Stimulated activated naive CD8-positive, alpha-beta T cell treated with anti-CD3 and anti-CD28 coated beads, Interleukin-15, Interleukin-2, amounts not matched to agents 100 ng/mL and 50 ng/mL, for 24 hours (primary cell): ENCODE measurements around the gene NOS1AP.

Source experiments
- H3K27ac Mint-ChIP-seq: one replicate; pipeline ENCODE4 v1.8.0; 2021; ENCODE audit warnings: mild to moderate bottlenecking, mixed read lengths
- H3K27me3 Mint-ChIP-seq: one replicate; pipeline ENCODE4 v1.8.0; 2021; ENCODE audit warnings: mixed read lengths
- H3K36me3 Mint-ChIP-seq: one replicate; pipeline ENCODE4 v1.8.0; 2021; ENCODE audit warnings: low read depth, mixed read lengths
- H3K4me1 Mint-ChIP-seq: one replicate; pipeline ENCODE4 v1.8.0; 2021; ENCODE audit warnings: low read depth, mixed read lengths
- H3K4me3 Mint-ChIP-seq: one replicate; pipeline ENCODE4 v1.8.0; 2021; ENCODE audit warnings: mild to moderate bottlenecking, mixed read lengths
- H3K9me3 Mint-ChIP-seq: one replicate; pipeline ENCODE4 v1.8.0; 2021; ENCODE audit warnings: mixed read lengths

Gene NOS1AP

GRCh38 chr1:162131400-162132321 is 62.2 kb downstream of the NOS1AP start:
- H3K9me3 Mint-ChIP-seq: no peaks in the 10 kb centered on the region
- H3K36me3 Mint-ChIP-seq: no peaks in the 10 kb centered on the region
- peaks cover 49% of the 10 kb centered on the region for H3K27me3 Mint-ChIP-seq
- no peaks in the 10 kb centered on the region for H3K4me1 Mint-ChIP-seq
- H3K27ac Mint-ChIP-seq: no peak overlapping the region
- H3K4me3 Mint-ChIP-seq: no peak overlapping the region

GRCh38 chr1:162133566-162133965 is 64.1 kb downstream of the NOS1AP start:
- Mint-ChIP-seq H3K4me3 (no peak overlapping the region), H3K36me3 (no peaks in the 10 kb centered on the region), H3K27ac (no peak overlapping the region), H3K9me3 (no peaks in the 10 kb centered on the region), H3K4me1 (no peaks in the 10 kb centered on the region), H3K27me3 (peaks cover 40% of the 10 kb centered on the region)

DNA sequence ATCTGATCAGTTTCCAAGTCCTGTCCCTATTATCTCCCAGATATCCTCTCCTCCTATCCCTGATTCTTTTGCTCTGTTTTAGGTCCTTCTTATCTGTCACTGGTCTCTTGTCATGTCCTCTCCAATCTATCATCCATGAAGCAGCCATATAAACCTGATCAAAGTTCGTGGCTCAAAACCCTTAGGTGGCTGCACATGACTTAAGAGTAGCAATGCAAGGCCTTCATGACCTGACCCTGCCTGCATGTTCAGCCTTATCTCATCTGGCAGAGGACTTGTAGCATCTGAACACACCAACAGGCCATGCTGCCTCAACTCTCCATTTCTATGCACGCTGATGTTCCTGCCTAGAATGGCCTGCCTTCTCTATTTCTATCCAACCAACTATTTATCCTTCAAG is 65.2 kb downstream of the NOS1AP start:
- no peak overlapping the region for H3K27ac Mint-ChIP-seq
- no peaks in the 10 kb centered on the region for H3K9me3 Mint-ChIP-seq
- H3K27me3 Mint-ChIP-seq: peaks cover 33% of the 10 kb centered on the region
- H3K4me3 Mint-ChIP-seq: no peak overlapping the region
- H3K4me1 Mint-ChIP-seq: no peaks in the 10 kb centered on the region
- H3K36me3 Mint-ChIP-seq: no peaks in the 10 kb centered on the region

DNA sequence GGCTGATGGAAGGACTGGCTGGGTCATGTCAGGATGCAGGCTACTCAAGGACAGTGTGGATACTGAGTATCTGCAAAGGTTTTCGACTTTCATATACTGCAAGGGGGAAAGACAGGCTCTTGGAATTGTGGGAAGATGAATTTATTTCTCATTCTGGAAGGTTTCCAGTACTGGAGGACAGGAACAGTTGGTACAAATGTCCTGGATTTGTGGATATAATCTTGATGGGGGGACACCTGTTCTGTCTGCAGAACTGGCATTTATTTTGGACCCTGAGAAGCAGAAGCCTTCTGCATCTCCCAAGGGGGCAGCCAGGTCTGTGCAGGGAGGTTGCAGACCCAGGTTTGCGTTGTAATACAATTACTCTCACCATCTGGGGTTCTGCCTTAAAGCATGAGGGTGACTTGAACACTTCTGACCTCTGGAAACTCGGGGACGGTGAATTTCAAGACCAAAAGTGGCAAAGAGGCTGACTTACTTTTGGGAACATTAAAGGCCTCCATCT is 65.8 kb downstream of the NOS1AP start:
- Mint-ChIP-seq H3K27ac (no peak overlapping the region), H3K4me1 (no peaks in the 10 kb centered on the region), H3K9me3 (no peaks in the 10 kb centered on the region), H3K4me3 (no peak overlapping the region), H3K36me3 (no peaks in the 10 kb centered on the region), H3K27me3 (peaks cover 26% of the 10 kb centered on the region)

DNA sequence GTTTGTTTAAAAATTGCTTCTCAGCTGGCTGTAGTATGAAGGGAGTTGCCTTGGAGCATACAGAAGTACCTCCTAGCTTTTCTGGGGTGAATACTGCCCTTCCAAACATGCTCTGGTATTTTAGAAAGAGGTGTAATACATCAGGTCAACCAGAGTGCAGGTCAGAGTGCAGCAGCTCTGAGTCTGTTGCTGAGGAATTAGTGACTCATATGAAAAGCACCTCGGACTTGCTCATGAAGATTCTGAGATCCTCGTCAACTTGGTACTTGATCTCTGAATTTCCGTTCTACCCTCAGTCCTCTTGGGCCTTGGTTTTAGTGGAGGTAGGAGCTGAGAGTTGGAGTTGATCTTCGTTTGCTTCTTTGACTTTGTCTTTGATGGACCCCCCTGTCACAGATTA is 67.3 kb downstream of the NOS1AP start:
- H3K9me3 Mint-ChIP-seq: no peaks in the 10 kb centered on the region
- H3K27ac Mint-ChIP-seq: no peak overlapping the region
- no peaks in the 10 kb centered on the region for H3K4me1 Mint-ChIP-seq
- H3K4me3 Mint-ChIP-seq: no peak overlapping the region
- H3K36me3 Mint-ChIP-seq: no peaks in the 10 kb centered on the region
- peaks cover 31% of the 10 kb centered on the region for H3K27me3 Mint-ChIP-seq

GRCh38 chr1:162137179-162137960 is 67.9 kb downstream of the NOS1AP start:
- Mint-ChIP-seq H3K4me3 (no peak overlapping the region), H3K27ac (no peak overlapping the region), H3K4me1 (no peaks in the 10 kb centered on the region), H3K27me3 (peaks cover 37% of the 10 kb centered on the region), H3K9me3 (no peaks in the 10 kb centered on the region), H3K36me3 (no peaks in the 10 kb centered on the region)

GRCh38 chr1:162138112-162138511 is 68.6 kb downstream of the NOS1AP start:
- Mint-ChIP-seq H3K4me3 (no peak overlapping the region), H3K27ac (no peak overlapping the region), H3K36me3 (no peaks in the 10 kb centered on the region), H3K4me1 (no peaks in the 10 kb centered on the region), H3K9me3 (no peaks in the 10 kb centered on the region), H3K27me3 (peaks cover 36% of the 10 kb centered on the region)

DNA sequence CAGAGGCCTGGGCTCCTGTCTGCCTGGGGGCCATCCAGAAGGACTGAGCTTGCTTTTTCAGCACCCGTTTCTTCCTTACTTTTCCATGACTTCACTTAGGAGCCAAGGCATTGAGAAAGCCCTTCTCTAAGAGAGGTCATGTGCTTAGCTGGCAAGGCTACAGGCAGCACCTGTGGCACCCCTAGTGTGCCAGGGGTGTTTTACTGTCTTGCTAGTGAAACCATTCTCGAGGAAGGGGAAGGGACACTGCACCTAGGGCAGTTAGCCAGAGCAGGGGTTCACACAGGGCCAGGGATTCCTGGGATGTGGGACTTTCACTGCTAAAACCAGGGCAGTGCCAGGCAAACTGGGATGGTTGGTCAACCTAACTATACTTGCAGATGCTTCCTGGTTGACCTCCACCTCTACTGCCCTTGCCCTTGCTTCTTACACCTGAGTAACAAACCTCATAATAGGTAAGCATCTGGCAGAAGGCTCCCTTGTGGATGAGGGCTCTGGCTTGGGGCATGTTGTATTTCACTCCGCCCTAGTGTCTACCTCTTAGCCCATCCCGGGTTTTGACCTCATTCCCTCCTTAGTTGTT is 69.2 kb downstream of the NOS1AP start:
- Mint-ChIP-seq H3K4me3 (no peak overlapping the region), H3K9me3 (no peaks in the 10 kb centered on the region), H3K27me3 (peaks cover 34% of the 10 kb centered on the region), H3K36me3 (no peaks in the 10 kb centered on the region), H3K27ac (no peak overlapping the region), H3K4me1 (no peaks in the 10 kb centered on the region)

- Mint-ChIP-seq H3K4me3 (no peak overlapping the region), H3K27me3 (peaks cover 34% of the 10 kb centered on the region), H3K36me3 (no peaks in the 10 kb centered on the region), H3K9me3 (no peaks in the 10 kb centered on the region), H3K27ac (no peak overlapping the region), H3K4me1 (no peaks in the 10 kb centered on the region)
These were observed 69.7 kb downstream of the NOS1AP start for GRCh38 chr1:162139211-162139610.

DNA sequence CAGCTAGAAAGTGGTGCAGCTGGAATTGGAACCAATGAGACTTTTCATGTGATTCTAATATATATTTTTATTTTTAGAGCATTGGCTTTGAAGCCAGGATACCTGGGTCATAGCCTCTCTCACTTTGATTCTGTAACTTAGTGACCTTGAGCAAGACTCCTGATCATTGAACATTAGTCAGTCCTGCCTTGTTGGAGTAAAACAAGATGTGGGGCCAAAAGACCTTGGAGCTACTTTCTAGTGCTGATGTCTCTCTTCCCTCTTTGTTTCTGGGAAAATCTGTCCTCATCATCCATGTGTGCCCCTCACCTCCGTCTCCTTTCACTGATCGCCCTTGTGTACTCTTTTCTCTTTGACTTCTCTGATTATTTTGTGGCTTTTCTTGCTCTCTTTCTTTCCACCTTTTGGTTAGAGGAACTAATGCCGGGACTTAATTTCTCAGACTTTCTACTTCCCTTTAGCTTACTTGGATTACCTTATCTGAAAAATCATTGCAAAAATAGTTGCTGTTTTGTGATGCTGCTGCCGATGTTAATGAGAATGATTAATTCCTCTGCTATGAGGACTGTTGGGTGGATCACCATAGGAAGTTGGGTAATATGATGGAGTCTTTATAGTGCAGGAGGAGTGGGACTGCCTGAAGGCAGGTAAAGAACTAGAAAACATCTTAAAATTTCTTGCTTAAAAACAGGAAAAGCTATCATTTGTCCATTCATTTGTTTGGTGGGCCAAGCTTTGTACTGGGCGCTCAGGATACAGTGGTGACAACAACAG is 72.0 kb downstream of the NOS1AP start:
- no peaks in the 10 kb centered on the region for H3K36me3 Mint-ChIP-seq
- no peaks in the 10 kb centered on the region for H3K4me1 Mint-ChIP-seq
- no peaks in the 10 kb centered on the region for H3K9me3 Mint-ChIP-seq
- H3K4me3 Mint-ChIP-seq: no peak overlapping the region
- H3K27me3 Mint-ChIP-seq: peaks cover 21% of the 10 kb centered on the region
- no peak overlapping the region for H3K27ac Mint-ChIP-seq

DNA sequence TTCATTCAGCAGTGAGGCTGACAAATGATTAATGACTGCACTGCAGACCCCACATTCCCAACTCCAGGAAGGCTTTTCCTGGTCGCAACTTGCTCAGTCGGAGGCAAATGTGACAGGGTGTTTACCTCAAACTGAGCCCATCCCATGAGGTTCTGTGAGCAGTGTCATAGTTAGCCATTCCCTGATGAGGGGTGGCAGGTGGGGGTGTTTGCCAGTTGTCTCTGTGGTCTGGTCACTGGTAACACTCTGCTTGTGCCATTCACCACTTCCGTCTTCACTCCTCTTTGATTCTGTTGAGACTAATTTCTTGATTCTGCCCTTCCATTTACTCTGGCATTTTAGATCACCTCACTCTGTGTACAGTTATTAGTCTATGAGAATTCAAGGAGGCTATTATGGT is 73.5 kb downstream of the NOS1AP start:
- Mint-ChIP-seq H3K36me3 (no peaks in the 10 kb centered on the region), H3K27ac (no peak overlapping the region), H3K4me3 (no peak overlapping the region), H3K9me3 (no peaks in the 10 kb centered on the region), H3K27me3 (peaks cover 21% of the 10 kb centered on the region), H3K4me1 (no peaks in the 10 kb centered on the region)

GRCh38 chr1:162144268-162144667 is 74.8 kb downstream of the NOS1AP start:
- Mint-ChIP-seq H3K27ac (no peak overlapping the region), H3K9me3 (no peaks in the 10 kb centered on the region), H3K4me3 (no peak overlapping the region), H3K27me3 (peaks cover 25% of the 10 kb centered on the region), H3K4me1 (no peaks in the 10 kb centered on the region), H3K36me3 (no peaks in the 10 kb centered on the region)

DNA sequence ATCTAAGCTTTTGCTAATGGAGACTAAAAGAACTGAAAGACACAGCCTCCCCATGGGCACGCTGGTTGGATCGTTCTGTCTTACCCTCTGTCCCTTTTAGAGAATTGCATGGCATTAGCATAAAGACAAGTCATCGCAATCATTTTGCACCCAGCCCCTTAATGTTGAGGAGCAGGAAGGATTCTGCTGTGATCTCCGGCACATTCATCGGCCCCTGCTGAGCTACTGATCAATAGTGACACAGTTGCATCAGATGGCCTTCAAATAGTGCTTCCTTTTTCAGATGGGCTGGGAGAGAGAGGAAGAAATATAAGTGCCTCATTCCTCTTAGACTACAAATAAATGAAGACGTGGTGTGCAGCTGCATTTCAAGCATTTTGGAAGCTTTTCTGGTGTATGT is 75.4 kb downstream of the NOS1AP start:
- peaks cover 24% of the 10 kb centered on the region for H3K27me3 Mint-ChIP-seq
- no peaks in the 10 kb centered on the region for H3K4me1 Mint-ChIP-seq
- no peaks in the 10 kb centered on the region for H3K36me3 Mint-ChIP-seq
- no peak overlapping the region for H3K4me3 Mint-ChIP-seq
- no peaks in the 10 kb centered on the region for H3K9me3 Mint-ChIP-seq
- H3K27ac Mint-ChIP-seq: no peak overlapping the region

- Mint-ChIP-seq H3K4me1 (no peaks in the 10 kb centered on the region), H3K4me3 (no peak overlapping the region), H3K9me3 (no peaks in the 10 kb centered on the region), H3K36me3 (no peaks in the 10 kb centered on the region), H3K27ac (no peak overlapping the region), H3K27me3 (peaks cover 25% of the 10 kb centered on the region)
These were observed 75.9 kb downstream of the NOS1AP start for GRCh38 chr1:162145280-162145965.
